Posterior vena cava (tissue), 2 donors: ENCODE measurements around the gene CFAP91. TPM values are rescaled to one million over a fixed set of nuclear protein-coding genes. Genes with fewer than 3 reads are reported as not detected.

Source experiments
- DNase-seq: peaks from one replicate; pipeline ENCODE4 v3.0.0-alpha.2; 2020; ENCODE audit warnings: low spot score
- intact Hi-C, 2 donors: fragments of 100-400 bp; cut with DNase I; formaldehyde crosslinking; loops; one replicate each; pipeline versions ENCODE4 v1.14.1 to v1.14.2; 2022 to 2023
- long read RNA-seq, 2 donors: library from polyadenylated mRNA; unstranded; transcript quantifications; one replicate each; pipeline ENCODE4 v2.0.0, GENCODE V29; 2020 to 2021
- total RNA-seq, 2 donors: library from RNA; stranded (reverse); fragmentation: NEBNext Ultra II Directional; extraction: Animal tissue kit (Norgen Biotek cat#: 25700); gene quantifications; one replicate each; pipeline ENCODE4 v1.2.1, GENCODE V29; 2021
- donor health status: DM: yes; HTN: yes; CAD: no.
- donor health status: DM: yes; HTN: yes; CAD: no.

The CFAP91 gene
- total RNA-seq, result 1 to 10 TPM; 2.4 to 6.2 TPM
- long read RNA-seq, donor 1, result 0 reads
- long read RNA-seq, donor 2, result 0 reads

- intact Hi-C loops, result no loop called here
- peak; percentile 99 for DNase-seq
Observed at GRCh38 chr3:119702530-119703527, at the start of gene CFAP91. Gene CFAP91, plus strand, starts transcription at chr3:119703022. Its CDS starts 77 bp downstream, at chr3:119703099.

GRCh38 chr3:119653876-119654275 lies 48.9 kb upstream of the CFAP91 start:
- no peak for DNase-seq
- intact Hi-C loops, result no loop called here

GRCh38 chr3:119657887-119658702 lies 44.7 kb upstream of the CFAP91 start:
- intact Hi-C loops, result no loop called here
- no peak for DNase-seq

GRCh38 chr3:119658994-119659393 lies 43.8 kb upstream of the CFAP91 start:
- no peak for DNase-seq
- intact Hi-C loops, result no loop called here

- intact Hi-C loops, result loop anchor here in 1 of 2 donors (10.0 kb wide), 1 partner anchor 75 kb away; no protein-coding TSS in a partner anchor
- DNase-seq, result no peak
Observed at GRCh38 chr3:119659606-119660291, 43.1 kb upstream of the CFAP91 start.

GRCh38 chr3:119660474-119661440 lies 42.1 kb upstream of the CFAP91 start, which contains the start of gene POPDC2:
Gene POPDC2, minus strand, starts transcription at chr3:119660589. Its CDS starts 166 bp downstream, at chr3:119660423.
- DNase-seq, result no peak
- intact Hi-C loops, result loop anchor here in 1 of 2 donors (10.0 kb wide), 1 partner anchor 76 kb away; no protein-coding TSS in a partner anchor

- no peak for DNase-seq
- intact Hi-C loops, result loop anchor here in 1 of 2 donors (10.0 kb wide), 1 partner anchor 78 kb away; no protein-coding TSS in a partner anchor
Observed at GRCh38 chr3:119662604-119663373, 40.0 kb upstream of the CFAP91 start.

- DNase-seq, result no peak
- intact Hi-C loops, result loop anchor here in 1 of 2 donors (10.0 kb wide), 1 partner anchor 79 kb away; no protein-coding TSS in a partner anchor
Observed at GRCh38 chr3:119663885-119664284, 38.9 kb upstream of the CFAP91 start.

- no peak for DNase-seq
- intact Hi-C loops, result loop anchor here in 1 of 2 donors (10.0 kb wide), 1 partner anchor 80 kb away; no protein-coding TSS in a partner anchor
Observed at GRCh38 chr3:119664370-119664769, 38.5 kb upstream of the CFAP91 start.

GRCh38 chr3:119664850-119665379 lies 37.9 kb upstream of the CFAP91 start:
- intact Hi-C loops, result loop anchor here in 1 of 2 donors (10.0 kb wide), 1 partner anchor 80 kb away; no protein-coding TSS in a partner anchor
- DNase-seq, result no peak

GRCh38 chr3:119665954-119666559 lies 36.8 kb upstream of the CFAP91 start:
- intact Hi-C loops, result loop anchor here in 1 of 2 donors (10.0 kb wide), 1 partner anchor 81 kb away; no protein-coding TSS in a partner anchor
- DNase-seq, result no peak

GRCh38 chr3:119669906-119670570 lies 32.8 kb upstream of the CFAP91 start:
- DNase-seq, result no peak
- intact Hi-C loops, result loop anchor here (10.0 kb wide), 1 partner anchor 85 kb away; no protein-coding TSS in a partner anchor

- no peak for DNase-seq
- intact Hi-C loops, result loop anchor here in 1 of 2 donors (10.0 kb wide), 1 partner anchor 88 kb away; no protein-coding TSS in a partner anchor
Observed at GRCh38 chr3:119672776-119673175, 30.0 kb upstream of the CFAP91 start.

- intact Hi-C loops, result loop anchor here in 1 of 2 donors (10.0 kb wide), 1 partner anchor 89 kb away; no protein-coding TSS in a partner anchor
- DNase-seq, result peak; percentile 81
Observed at GRCh38 chr3:119673875-119674274, 28.9 kb upstream of the CFAP91 start.

GRCh38 chr3:119675188-119675874 lies 27.5 kb upstream of the CFAP91 start:
- intact Hi-C loops, result loop anchor here in 1 of 2 donors (10.0 kb wide), 1 partner anchor 91 kb away; no protein-coding TSS in a partner anchor
- DNase-seq, result no peak
